Stimulated activated CD4-positive, alpha-beta T cell treated with anti-CD3 and anti-CD28 coated beads, Interleukin-4, amount 100 ng/mL, for 24 hours (primary cell): Measurements from ENCODE around the gene AGBL4.

Source experiments
- DNase-seq: peaks from one replicate; pipeline ENCODE4 v3.0.0-alpha.2; 2020

The AGBL4 gene

GRCh38 chr1:49171941-49172593, 851.7 kb downstream of the AGBL4 start:
- no peak for DNase-seq

- no peak for DNase-seq
Measured at GRCh38 chr1:49166031-49166430, 857.7 kb downstream of the AGBL4 start.

GRCh38 chr1:49163031-49163430, 860.7 kb downstream of the AGBL4 start:
- no peak for DNase-seq

GRCh38 chr1:49160677-49161076, 863.1 kb downstream of the AGBL4 start:
- no peak for DNase-seq

- no peak for DNase-seq
Measured at GRCh38 chr1:49136738-49137251, 887.0 kb downstream of the AGBL4 start.

GRCh38 chr1:49125746-49126145, 898.0 kb downstream of the AGBL4 start:
- no peak for DNase-seq

GRCh38 chr1:49111931-49112330, 911.8 kb downstream of the AGBL4 start:
- no peak for DNase-seq

- DNase-seq, result no peak
Measured at GRCh38 chr1:49106445-49106844, 917.3 kb downstream of the AGBL4 start.

- DNase-seq, result no peak
Measured at GRCh38 chr1:49104575-49104974, 919.2 kb downstream of the AGBL4 start.

GRCh38 chr1:49102752-49103151, 921.0 kb downstream of the AGBL4 start:
- no peak for DNase-seq

- DNase-seq, result no peak
Measured at GRCh38 chr1:49098866-49099265, 924.9 kb downstream of the AGBL4 start.

GRCh38 chr1:49086327-49086726, 937.4 kb downstream of the AGBL4 start:
- no peak for DNase-seq

- DNase-seq, result no peak
Measured at GRCh38 chr1:49085079-49085478, 938.7 kb downstream of the AGBL4 start.

- no peak for DNase-seq
Measured at GRCh38 chr1:49060766-49061165, 963.0 kb downstream of the AGBL4 start.

GRCh38 chr1:49059087-49059486, 964.7 kb downstream of the AGBL4 start:
- no peak for DNase-seq

- DNase-seq, result no peak
Measured at GRCh38 chr1:49052102-49052501, 971.7 kb downstream of the AGBL4 start.

- DNase-seq, result no peak
Measured at GRCh38 chr1:49051647-49052046, 972.1 kb downstream of the AGBL4 start.

- DNase-seq, result no peak
Measured at GRCh38 chr1:49050041-49050440, 973.7 kb downstream of the AGBL4 start.

- no peak for DNase-seq
Measured at GRCh38 chr1:49048188-49048587, 975.6 kb downstream of the AGBL4 start.

- DNase-seq, result no peak
Measured at GRCh38 chr1:49046305-49046704, 977.4 kb downstream of the AGBL4 start.

GRCh38 chr1:49045371-49045770, 978.4 kb downstream of the AGBL4 start:
- no peak for DNase-seq

GRCh38 chr1:49036700-49037099, 987.1 kb downstream of the AGBL4 start:
- DNase-seq, result no peak

- DNase-seq, result no peak
Measured at GRCh38 chr1:49028396-49028795, 995.4 kb downstream of the AGBL4 start.

GRCh38 chr1:49026230-49026811, 997.4 kb downstream of the AGBL4 start:
- no peak for DNase-seq
